NCI-H510A (cell line): ENCODE measurements around the gene RAD1.
"Not testable (repeated sequence)": the region's sequence is repeated elsewhere in the genome, so short reads cannot be mapped to it uniquely, and the experiment has no call there.

Source experiments
- DNase-seq: peaks from one replicate; lab custom pipeline; 2025; lab: John Stamatoyannopoulos, UW

RAD1 gene, protein sequence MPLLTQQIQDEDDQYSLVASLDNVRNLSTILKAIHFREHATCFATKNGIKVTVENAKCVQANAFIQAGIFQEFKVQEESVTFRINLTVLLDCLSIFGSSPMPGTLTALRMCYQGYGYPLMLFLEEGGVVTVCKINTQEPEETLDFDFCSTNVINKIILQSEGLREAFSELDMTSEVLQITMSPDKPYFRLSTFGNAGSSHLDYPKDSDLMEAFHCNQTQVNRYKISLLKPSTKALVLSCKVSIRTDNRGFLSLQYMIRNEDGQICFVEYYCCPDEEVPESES

DNA sequence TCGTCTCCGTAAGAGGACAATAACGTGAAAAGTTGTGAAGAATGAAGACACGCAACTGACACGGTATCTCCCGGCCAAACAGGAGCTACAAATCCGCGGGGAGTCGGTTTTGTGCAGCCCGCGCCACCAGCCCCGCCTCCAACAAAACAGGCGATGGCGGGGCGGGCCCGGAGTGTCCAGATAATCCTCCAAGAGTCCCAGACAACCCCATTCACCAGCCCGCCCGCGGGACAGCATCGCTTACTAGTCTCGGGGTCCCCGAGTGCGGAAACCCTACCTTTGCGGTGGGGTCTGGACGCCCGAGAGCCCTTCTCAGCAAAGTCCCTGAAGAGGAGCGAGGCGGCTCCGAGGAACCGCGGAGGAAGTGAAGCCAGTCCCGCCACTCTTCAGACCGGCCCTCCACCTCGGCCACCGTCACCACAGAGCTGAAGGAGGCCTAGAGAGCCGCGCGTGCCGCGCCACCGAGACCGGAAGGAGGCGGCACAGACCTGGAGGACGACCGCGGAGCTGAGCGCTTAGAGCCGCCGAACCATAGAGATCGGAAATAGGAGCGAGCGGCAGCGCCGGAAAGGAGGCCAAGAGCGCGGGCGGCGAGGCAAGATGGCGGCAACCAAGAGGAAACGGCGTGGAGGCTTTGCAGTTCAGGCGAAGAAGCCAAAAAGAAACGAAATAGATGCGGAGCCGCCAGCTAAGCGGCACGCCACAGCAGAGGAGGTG, at the start of gene RAD1, which contains the start of gene BRIX1:
TSS of gene RAD1 (minus strand) at position 366 of the 717 bp plus-strand sequence. CDS start 612 bp downstream, outside the sequence.
TSS of gene BRIX1 (plus strand) at position 573 of the 717 bp plus-strand sequence. CDS start at position 601, 28 bp downstream.
- peak; percentile 98 for DNase-seq

DNA sequence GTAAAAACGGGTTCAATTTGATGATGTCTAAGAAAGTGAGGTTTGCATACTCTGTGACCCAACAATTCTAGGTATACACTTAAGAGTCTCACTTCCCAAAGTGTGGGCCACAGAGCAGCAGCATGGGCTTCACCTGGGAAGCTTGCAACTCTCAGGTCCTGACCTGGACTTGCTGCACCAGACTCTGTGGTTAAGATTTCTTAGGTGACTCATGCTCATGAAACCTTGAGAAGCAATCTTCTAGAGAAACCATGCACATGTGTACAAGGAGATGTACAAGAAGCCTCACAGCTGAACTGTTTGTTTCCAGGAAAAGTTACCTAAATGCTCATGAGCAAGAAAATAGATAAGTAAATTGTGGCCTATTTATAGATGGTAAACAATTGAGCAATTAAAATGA, 44.0 kb upstream of the RAD1 start:
- DNase-seq: no peak

DNA sequence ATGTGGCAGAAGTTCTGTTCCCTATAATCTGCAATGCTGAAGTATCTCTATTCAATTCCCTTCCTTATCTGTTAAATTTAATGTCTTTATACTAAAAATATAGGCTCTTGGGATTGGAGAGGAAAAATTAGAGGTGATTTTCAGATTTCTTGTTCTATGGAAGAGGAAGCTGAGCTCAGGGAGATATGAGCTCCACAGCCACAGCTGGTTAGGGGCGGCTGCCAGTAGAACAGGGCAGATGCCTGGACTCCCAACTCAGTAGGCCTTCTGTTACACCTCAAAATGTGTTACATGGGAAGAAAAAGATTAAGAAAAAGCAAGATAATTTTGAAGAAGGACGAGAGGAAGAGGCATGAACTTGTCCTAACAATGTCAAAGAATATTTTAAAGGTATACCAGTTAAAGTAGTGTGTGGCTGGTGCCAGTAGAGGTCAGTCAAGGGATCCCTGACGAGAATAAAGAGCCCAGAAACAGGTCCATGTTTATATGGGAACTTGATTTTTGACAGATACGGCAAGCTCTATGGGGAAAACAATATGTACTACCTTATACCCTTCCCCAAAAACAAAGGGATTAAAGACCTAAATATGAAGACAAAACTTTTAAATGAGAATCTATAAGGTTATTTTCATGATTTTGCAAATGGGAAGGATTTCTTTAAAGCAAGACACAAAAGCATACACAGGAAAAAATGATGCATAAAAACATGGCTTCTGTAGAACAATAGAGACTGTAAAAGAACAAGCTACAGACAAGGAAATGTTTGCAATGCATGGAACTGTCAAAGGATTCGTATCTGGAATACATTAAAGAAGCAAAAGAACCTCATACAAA, 42.8 kb upstream of the RAD1 start:
- no peak for DNase-seq

DNA sequence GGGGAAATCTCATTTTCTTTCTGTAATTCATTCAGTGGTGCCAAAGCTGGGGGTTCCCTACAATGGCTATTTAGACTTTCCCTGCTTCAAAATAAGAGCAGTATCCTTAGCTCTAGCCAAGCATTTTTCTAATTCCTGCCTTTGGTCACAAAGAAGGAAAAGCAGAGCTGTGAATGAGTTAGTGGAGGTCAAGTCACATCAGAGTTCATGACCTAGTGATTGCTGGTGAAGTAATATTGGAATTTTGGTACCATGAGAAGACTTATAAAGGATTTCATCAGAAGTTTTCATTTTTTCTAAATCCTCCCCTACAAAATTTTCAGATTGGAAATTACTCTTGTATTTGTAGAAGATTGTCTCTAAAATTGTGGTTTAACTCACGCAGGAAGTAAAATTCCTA, 42.0 kb upstream of the RAD1 start:
- DNase-seq: no peak

DNA sequence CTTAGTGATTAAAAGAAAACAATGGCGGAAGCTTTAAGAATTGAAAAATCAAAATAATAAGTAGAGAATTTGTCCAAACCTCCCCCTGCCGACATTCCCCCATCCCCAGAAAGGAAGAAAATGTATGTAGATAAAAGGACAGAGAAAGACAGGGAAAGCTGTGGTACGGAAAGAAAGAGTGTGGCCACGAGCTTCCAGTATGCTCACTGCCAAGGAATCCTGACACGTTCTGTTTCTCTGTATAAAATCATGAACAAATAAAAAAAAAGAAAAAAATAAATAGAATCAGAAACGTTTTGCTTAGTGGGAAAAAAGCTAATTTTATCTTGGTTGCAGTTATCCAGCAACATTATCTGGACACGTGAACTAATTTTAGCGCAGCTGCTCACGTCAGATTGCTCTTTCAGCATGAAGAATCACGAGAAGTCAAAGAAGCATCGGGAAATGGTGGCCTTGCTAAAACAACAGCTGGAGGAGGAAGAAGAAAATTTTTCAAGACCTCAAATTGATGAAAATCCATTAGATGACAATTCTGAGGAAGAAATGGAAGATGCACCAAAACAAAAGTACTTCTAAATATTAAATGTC, 29.2 kb upstream of the RAD1 start:
- no peak for DNase-seq

DNA sequence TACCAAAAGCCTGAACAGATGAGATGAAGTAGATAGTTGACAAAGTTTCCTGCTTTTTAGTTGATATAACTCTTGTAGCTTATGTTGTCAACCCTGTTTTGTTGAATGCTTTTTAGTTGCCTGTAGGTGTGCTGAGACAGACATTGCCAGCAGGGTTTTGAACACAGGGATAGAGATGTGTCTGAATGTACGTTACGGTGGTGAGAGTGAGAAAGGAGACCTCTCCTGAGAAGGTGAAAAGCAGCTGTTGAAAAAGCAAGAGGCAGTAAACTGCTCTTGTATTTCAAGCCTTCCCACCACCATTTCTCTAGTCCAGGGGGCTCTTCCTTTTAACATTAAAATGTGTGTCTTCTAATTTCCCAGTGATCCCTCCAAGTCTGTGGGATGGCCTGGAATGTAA, 28.7 kb upstream of the RAD1 start:
- DNase-seq: no peak

DNA sequence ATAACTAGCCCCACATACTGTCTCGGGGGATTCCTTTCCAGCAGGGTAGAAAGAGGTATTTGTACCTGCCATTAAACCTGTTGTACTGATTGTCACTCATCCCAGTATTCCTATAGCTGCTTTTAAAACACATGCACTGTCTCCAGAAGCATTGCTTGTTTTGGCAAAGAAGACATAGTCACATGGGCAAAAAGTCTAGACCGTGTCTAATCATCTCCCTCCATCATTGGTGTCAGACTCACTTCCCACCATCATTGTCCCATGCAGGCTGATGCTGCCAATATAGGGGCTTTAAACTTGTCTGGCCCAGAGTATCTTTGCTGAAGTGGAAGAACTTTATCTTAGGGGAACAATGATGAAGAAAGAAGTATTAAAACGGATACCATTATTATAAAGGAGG, 26.6 kb upstream of the RAD1 start:
- no peak for DNase-seq

DNA sequence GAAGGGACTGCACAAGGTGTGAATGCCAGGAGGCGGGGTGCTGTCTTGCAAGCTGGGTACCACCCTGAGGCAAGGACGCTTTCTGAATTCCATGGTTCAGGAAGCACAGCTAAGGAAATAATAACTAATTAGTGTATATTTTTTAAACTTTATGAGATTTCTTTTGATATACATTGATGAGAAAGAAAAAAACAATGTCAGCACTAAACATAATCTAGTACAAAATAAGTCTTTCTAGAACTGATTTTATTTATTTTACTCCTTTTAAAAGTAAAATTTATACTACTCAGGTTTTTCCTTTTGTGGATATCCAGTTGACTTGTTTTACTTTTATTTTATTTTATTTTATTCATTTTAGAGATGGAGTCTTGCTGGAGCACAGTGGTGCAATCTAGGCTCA, 17.6 kb upstream of the RAD1 start:
- no peak for DNase-seq

DNA sequence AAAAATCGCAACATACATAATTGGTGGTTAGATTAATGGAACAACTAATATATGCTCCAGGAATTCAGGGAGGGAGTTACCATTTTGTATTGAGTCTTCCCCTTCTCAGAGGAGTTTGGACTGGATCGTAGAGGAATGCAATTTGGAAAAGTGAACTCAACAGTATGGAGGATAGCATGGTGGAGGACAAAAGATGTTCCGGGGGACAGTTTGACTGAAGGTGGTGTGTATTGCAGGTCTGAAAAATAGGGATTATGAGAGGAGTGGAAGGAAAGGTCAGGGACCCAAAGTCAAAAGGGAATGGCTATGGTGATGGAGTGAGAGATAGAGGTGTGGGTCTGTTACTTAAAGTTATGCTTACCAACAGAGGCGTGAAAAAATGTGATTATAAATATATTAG, 15.6 kb upstream of the RAD1 start:
- no peak for DNase-seq

DNA sequence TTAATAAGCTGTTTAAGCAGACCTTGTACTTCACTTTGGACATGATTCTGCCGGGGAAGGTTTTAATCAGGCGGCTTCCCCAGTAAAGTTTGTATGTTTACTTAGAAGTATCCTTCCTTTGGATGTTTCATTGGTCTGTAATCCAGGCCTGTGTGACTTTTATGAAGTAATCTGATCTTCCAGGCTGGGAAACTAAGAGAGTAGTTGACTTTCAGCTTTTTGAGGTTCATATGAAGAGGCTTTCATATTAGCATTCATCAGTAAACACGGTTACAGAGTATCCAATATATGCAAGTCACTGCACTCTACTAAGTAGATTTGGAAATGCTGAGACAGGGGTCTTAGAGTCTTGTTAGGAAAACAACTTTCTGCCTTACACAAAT, 15.1 kb upstream of the RAD1 start:
- no peak for DNase-seq

DNA sequence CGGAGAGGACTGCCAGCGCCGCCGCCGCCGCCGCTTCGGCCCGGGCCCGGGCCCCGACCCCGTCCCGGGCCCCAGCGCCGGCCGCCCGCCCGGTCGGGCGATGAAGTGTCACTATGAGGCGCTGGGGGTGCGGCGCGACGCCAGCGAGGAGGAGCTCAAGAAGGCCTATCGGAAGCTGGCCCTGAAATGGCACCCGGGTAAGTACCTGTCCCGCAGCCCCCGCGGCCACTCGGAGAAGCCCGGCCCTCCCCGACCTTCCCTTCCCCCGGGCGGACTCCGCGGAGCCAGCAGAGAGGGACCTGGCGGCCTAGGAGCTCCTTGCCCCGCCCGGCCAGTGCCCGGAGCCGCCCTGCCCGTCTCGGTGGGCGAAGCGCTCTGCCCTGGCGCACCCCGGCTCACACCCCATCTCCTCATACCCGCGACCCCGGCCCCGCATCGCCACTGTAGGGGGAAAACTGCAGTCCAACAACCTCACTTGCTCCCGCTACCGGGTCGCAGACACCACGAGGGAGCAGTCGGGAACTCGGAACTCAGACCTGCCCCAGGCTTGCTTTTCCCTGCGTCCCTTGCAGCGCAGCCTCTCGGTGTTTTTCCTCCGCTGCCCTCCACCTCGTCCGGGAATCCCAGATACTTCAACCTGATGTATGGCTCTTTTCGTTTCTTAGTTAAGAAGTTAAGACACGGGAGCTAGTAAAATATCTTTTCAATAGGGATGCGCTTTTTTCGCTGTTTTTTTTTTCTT, 14.6 kb upstream of the RAD1 start:
- DNase-seq: peak; percentile 89

DNA sequence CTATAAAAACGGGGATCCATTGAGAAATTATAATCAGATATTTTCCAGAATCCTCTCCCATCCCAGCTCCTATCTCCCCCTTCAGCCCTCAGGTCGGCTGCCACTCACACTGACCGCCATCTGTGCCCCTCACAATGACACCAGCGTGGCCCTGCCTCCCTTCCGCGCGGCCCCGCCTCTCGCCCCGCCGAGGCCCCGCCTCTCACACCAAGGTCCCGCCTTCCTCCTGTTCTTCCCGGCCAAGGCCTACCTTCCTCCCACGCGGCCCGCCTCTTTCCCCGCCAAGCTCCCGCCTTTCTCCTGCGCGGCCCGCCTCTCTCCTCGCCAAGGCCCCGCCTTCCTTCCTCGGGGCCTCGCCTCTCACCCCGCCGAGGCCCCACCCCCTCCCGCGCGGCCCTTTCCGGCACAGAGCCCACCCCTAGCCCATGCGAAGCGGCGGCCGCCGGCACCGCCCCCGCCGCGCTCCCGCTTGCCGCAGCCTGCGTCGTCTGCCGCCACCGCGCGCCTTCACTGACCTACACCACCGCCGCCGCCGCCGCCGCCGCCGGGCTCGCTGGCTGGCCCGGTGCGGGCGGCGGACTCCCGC, 13.9 kb upstream of the RAD1 start, which contains the start of gene DNAJC21:
TSS of gene DNAJC21 (plus strand) at position 426 of the 586 bp plus-strand sequence. CDS start 261 bp downstream, outside the sequence.
- peak; percentile 98 for DNase-seq

DNA sequence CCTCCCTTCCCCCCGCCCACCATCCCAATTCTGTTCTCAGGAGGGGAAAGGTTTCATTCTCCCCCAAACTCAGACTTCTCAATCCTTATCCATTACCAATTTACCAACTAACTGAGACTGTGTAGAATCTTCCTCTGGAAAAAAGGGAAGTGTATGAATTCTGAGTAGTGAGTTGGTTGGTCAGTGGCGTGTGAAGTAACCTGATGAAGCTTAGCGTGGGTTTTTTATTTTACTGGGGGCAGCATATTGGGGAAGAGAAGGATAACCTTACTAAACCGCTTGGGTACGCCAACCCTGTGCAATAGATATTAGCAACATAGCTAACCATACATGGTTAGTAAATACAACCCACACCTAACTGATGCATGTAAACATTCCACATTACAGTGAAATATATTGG, 13.0 kb upstream of the RAD1 start:
- DNase-seq: no peak

DNA sequence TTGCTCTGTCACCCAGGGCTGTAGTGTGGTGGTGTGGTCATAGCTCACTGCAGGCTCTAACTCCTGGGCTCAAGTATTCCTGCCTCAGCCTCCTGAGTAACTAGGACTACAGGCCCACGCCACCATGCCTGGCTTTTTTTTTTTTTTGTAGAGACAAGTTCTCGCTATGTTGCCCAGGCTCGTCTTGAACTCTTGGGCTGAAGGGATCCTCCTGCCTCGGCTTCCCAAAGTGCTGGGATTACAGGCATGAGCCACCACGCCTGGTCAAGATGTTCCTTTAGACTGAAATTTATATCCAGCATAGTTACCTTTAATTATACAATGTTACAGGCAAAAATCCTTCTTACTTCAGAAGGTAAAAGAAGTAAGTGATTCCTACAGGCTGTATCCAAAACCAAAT, 12.5 kb upstream of the RAD1 start:
- DNase-seq: no peak

DNA sequence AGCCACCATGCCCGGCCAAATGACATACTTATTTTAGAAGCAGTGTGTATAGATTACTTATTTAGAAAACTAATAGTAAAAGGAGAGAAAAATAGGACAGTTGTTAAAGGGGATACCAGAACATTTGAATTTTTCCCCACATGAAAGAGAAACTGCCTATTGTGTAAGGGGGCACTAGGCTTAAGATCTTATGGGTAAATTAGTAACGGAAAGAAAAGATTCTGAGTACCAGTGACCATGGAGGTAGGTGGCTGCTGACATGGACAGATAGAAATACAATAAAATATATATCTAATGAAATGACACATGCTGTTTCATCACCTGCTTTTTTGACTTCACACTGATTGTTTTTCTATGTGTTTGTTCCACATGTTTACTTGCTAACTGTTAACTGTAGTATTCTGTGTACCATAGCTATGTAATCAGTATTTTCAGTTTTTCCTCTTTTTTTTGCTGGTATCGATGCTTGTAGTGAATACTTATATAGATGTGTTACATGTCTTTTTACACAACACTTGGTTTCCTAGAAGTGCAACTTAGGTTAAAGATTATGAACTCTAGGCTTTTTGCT, 11.1 kb upstream of the RAD1 start:
- no peak for DNase-seq

DNA sequence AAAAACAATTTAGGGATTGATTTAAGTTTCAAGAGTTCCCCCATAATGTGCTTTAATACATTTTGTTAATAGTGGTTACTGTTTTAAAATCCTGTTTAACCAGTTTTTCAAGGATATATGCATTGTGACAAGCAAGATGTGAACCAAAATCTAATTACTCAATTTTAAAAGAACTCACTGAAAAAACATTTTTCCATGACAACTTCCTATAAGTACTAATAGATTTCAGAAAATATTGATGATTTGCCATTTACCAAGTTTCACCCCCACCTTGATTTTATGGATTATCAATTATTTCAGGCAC, 9.1 kb upstream of the RAD1 start:
- no peak for DNase-seq

DNA sequence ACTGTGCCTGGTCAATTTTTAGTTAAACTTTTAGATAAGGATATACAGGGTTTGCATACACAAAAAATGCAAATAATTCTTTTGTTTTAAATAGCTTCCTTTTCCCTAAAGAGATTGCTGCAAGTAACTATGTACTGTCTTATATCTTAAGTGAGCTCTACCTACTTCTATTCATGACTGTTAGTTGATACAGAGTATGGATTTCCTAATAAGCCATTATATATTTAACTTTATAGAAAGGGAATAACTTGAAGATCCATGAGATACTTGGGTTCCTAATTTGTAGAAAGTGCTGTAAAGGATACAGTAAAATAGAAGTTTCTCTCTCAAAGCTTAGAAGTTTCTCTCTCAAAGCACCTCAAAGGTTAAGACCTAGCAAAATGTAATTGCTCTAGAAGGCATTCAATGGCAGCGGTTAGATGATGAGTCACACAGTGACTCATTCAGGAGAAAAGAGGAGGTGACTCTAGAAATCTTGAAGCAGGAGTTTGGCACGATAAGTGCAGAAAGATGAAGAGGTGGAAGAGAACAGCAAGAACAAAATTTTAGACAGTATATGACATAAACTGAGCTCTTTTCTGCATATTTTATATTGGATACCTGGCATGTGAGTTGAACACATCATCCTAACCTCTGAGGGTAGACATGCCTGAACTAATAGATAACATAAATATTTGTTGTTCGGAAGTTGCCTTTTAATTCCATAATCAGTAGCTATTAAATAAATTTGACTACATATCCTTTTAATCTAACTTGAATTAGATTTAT, 8.6 kb upstream of the RAD1 start:
- no peak for DNase-seq

DNA sequence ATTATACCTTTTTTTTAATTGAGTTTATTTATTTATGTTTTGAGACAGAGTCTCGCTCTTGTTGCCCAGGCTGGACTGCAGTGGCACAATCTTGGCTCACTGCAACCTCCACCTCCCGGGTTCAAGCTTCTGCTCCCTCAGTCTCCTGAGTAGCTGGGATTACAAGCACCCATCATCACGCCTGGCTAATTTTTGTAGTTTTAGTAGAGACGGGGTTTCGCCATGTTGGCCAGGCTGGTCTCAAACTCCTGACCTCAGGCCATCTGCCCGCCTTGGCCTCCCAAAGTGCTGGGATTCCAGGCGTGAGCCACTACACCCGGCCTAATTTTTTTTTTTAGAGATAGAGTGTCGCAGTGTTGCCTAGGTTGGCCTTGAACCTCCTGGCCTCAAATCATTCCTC, 8.0 kb upstream of the RAD1 start:
- DNase-seq: not testable (repeated sequence)

DNA sequence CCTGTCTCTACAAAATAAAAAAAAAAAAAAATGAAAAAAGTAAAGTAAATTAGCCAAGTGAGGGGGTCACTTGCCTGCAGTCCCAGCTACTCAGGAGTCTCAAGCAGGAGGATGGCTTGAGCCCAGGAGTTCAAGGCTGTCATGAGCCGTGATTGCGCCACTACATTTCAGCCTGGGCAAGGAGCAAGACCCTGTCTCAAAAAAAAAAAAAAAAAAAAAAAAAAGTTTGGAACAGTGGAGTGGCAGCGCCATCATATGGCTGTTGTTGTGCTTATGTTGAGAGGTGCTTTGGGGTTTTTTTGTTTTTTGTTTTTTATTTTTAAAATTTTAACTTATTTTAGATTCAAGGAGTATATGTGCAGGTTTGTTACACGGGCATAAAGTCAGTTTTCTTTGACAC, 3.8 kb upstream of the RAD1 start:
- no peak for DNase-seq

DNA sequence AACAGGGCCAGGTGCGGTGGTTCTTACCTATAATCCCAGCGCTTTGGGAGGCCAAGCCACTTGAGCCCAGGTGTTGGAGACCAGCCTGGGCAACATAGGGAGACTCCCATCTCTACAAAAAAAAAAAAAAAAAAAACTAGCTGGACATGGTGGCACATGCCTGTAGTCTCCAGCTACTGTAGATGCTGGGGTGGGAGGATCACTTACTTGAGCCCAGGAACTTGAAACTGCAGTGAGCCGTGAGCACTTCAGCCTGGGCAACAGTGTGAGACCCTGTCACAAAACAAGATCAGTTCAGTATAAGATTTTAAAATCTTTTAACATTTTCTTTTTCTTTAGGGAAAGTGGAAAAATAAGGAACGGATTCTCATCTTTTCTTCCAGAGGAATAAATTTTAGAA, 2.7 kb upstream of the RAD1 start:
- DNase-seq: peak; percentile 34
